Fibroblast of mammary gland (primary cell): Measurements from ENCODE around the gene FHDC1.

ENCODE experiments used
- DNase-seq: peaks from one replicate; pipeline ENCODE4 v3.0.0-alpha.2; 2010; ENCODE audit warnings: low read depth
- H3K4me3 ChIP-seq: 2 replicates; pipeline ENCODE4 v1.5.1; 2011; ENCODE audit warnings: low read depth, mild to moderate bottlenecking, low read length, moderate library complexity; ENCODE audit not compliant: control insufficient read depth
- TF ChIP-seq, protein P1 (sequence below): conservative IDR thresholded peaks from 2 replicates; pipeline ENCODE4 v1.5.1; 2011; ENCODE audit warnings: low read depth, low read length, inconsistent platforms; ENCODE audit not compliant: control insufficient read depth, insufficient read depth

The FHDC1 gene

DNA sequence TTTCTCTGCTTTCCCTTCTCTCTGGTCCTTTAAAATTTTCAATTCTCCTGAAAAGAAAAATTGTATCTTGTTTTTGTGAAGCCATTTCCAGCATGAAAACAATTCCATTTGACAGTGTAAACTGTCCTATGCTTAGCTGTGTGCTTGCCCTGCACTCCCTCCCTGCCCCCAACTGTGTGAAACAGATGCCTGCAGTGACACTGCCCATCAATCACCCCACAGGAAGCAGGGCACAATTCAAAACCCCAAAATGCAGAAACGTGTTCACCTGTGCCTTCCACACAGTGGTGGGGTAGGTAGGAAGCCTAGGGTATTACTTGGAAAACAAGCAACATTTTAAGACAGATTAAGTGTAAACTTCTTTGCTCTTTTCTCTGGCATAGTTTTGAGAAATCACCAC, 6.2 kb upstream of the FHDC1 start:
- no peak overlapping the region for H3K4me3 ChIP-seq
- DNase-seq, result no peak
- TF ChIP-seq, protein P1, sequence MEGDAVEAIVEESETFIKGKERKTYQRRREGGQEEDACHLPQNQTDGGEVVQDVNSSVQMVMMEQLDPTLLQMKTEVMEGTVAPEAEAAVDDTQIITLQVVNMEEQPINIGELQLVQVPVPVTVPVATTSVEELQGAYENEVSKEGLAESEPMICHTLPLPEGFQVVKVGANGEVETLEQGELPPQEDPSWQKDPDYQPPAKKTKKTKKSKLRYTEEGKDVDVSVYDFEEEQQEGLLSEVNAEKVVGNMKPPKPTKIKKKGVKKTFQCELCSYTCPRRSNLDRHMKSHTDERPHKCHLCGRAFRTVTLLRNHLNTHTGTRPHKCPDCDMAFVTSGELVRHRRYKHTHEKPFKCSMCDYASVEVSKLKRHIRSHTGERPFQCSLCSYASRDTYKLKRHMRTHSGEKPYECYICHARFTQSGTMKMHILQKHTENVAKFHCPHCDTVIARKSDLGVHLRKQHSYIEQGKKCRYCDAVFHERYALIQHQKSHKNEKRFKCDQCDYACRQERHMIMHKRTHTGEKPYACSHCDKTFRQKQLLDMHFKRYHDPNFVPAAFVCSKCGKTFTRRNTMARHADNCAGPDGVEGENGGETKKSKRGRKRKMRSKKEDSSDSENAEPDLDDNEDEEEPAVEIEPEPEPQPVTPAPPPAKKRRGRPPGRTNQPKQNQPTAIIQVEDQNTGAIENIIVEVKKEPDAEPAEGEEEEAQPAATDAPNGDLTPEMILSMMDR, result no peak

DNA sequence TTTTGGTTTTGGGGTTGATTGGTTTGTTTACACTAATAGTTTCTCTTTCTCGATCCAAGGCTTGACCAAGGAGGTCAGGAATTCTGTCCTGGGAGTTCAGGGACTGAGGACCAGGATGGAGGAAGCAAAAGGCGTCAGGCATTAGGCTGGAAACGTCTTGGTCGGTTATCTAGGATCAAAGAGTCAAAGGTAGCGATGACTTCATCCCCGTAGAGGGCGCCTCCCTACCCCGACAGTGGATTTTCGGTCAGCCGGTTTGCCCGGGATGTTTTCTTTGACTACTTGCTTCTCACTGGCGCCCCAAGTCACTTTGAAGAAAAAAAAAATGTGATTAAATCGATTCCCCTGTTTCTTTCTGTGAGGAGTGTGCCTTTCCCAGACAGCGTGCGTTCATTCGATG, 980 bp upstream of the FHDC1 start:
- no peak for DNase-seq
- TF ChIP-seq, protein P1, result no peak
- H3K4me3 ChIP-seq, result no peak overlapping the region

DNA sequence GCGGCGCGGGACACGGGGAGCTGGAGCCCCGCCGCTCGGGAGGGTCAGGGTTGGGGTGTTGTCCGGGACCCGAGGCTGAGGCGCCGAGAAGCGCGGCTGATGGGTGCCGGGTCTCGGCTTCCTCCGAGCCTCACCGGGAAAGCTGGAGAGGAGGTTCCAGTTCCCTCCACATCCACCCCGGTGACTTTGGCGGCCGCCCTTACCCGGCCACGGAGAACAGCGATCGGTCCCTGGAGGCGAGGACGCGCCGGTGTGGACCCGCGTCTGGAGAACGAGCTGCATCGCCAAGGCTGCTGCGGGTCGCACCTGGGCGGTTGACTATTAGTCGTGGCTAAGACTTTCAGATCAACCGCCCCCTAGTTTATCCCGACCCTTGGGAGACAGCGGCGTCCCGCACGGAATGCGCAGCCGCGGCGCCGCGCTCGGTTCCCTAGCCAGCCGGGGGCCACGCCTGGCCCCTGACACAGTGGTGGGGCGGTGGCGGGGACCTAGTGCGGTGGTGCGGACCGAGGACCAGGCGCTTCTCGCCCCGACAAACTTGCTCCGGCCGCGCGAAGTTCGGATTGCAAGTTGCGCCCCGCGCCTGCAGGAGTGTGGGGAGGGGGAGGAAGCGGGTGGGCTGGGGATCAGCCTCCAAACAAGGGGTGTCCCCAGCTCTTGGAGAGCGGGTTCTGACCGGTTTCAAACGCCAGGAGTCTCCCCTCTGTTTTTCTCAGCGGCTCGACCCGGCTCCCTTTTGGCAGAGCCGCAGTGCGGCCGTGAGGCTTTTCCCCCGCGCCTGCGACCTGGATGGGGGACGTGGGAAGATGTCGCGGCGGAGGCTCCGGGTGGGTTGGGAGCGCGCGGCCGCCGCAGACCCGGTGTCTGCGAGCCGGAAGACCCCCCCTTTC, 568 bp downstream of the FHDC1 start:
- TF ChIP-seq, protein P1, result no peak
- H3K4me3 ChIP-seq, result peak overlapping the region; percentile 47
- DNase-seq, result peak; percentile 21

- DNase-seq, result peak; percentile 40
- H3K4me3 ChIP-seq, result peak overlapping the region; percentile 47
Measured at GRCh38 chr4:152937336-152938236, 1.5 kb downstream of the FHDC1 start.

GRCh38 chr4:152938237-152938947, 2.3 kb downstream of the FHDC1 start:
- H3K4me3 ChIP-seq, result peak overlapping the region; percentile 41
- DNase-seq, result no peak
- TF ChIP-seq, protein P1, result no peak

More at GRCh38 chr4:152937336-152938236, 1.5 kb downstream of the FHDC1 start:
- TF ChIP-seq, protein P1, result no peak

DNA sequence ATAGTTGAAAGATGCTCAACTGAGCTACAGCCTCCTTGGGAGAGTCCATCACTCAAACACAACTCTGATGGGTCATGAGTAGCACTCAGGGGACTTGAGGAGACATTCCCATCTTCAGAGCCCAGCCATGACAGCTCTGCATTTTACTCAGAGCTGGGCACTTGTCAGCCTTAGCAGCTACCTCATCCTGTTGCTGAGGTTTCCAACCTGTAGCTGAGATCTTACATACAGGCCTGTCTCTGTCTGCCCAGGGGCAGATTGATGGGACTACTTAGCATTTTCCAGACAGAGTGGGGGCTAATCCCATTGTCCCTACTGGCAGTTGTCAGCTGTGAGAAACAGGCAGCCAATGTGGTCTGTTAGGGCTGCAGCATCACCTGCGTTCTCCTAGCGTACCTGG, 3.5 kb downstream of the FHDC1 start:
- H3K4me3 ChIP-seq, result no peak overlapping the region
- DNase-seq, result no peak
- TF ChIP-seq, protein P1, result no peak
